Kidney (tissue), 14 donors: Measurements from ENCODE around the gene SLC66A2. TPM values are rescaled to one million over a fixed set of nuclear protein-coding genes. Genes with fewer than 3 reads are reported as not detected.

Experiments used
- DNase-seq, 5 donors: peaks; one replicate each; pipeline ENCODE4 v3.0.0-alpha.2; 2013 to 2020
- FAIRE-seq: peaks from 2 replicates; lab custom pipeline; 2012; peaks lifted over from hg19 to GRCh38; lab: Jason Lieb, UNC
- H3K27ac ChIP-seq, 2 donors: one replicate each; pipeline ENCODE4 v1.7.0; 2013; ENCODE audit warnings: low read depth in 2 of 2, low read length in 2 of 2, inconsistent platforms in 1 of 2
- H3K27me3 ChIP-seq: one replicate; pipeline ENCODE4 v1.7.1; 2013; ENCODE audit warnings: low read length, inconsistent platforms; ENCODE audit not compliant: control insufficient read depth, insufficient read depth
- H3K36me3 ChIP-seq, 3 donors: one replicate each; pipeline versions ENCODE4 v1.7.0 to v1.7.1; 2013; ENCODE audit warnings: low read length in 3 of 3, control low read depth in 1 of 3, inconsistent platforms in 1 of 3; ENCODE audit not compliant: insufficient read depth in 3 of 3, control insufficient read depth in 2 of 3
- H3K4me1 ChIP-seq, 3 donors: one replicate each; pipeline versions ENCODE4 v1.7.0 to v1.7.1; 2013; ENCODE audit warnings: low read length in 3 of 3, inconsistent platforms in 1 of 3, low read depth in 1 of 3; ENCODE audit not compliant: control insufficient read depth in 2 of 3, insufficient read depth in 2 of 3
- H3K4me3 ChIP-seq, 3 donors: one replicate each; pipeline versions ENCODE4 v1.7.0 to v1.8.1; 2013; ENCODE audit warnings: low read length in 3 of 3, control low read depth in 1 of 3, inconsistent platforms in 1 of 3
- H3K9ac ChIP-seq, 3 donors: one replicate each; pipeline versions ENCODE4 v1.7.0 to v1.7.1; 2013; ENCODE audit warnings: low read length in 3 of 3, control low read depth in 1 of 3, inconsistent platforms in 1 of 3
- H3K9me3 ChIP-seq, 3 donors: one replicate each; pipeline versions ENCODE4 v1.7.0 to v1.7.1; 2013; ENCODE audit warnings: low read length in 3 of 3, control low read depth in 1 of 3, inconsistent platforms in 1 of 3; ENCODE audit not compliant: control insufficient read depth in 2 of 3, insufficient read depth in 1 of 3
- intact Hi-C: fragments of 100-400 bp; cut with DNase I; formaldehyde crosslinking; loops from one replicate; pipeline ENCODE4 v1.11.1; 2022
- polyA plus RNA-seq: library from polyadenylated mRNA; stranded (reverse); fragments of 350-450 nt; fragmentation: Illumina TruSeq; extraction: RNeasy Lipid Tissue Mini Kit (QIAGEN cat#74804); gene quantifications from one replicate; pipeline ENCODE4 v1.2.3, GENCODE V29; 2014; ENCODE audit warnings: low read depth, low replicate concordance; ENCODE audit not compliant: insufficient read depth
- total RNA-seq: library from RNA; stranded (reverse); fragmentation: NEBNext Ultra II Directional; extraction: Animal tissue kit (Norgen Biotek cat#: 25700); gene quantifications from one replicate; pipeline ENCODE4 v1.2.1, GENCODE V29; 2021
- TF ChIP-seq, protein P1 (sequence below): IDR thresholded peaks from 3 replicates; pipeline ENCODE4 v1.5.1; 2012; ENCODE audit warnings: mild to moderate bottlenecking, moderate library complexity, borderline replicate concordance; ENCODE audit not compliant: insufficient read depth; ENCODE audit errors: extremely low read depth
- donor health status: control.
- donor health status: control.
- donor health status: control.
- donor health status: control.
- donor health status: control.
- donor health status: DM: yes; HTN: yes; CAD: no.
- donor health status: Normal renal cell carcinoma (clear cell type).

SLC66A2 gene
- total and polyA plus RNA-seq, 2 donors from 2014 or later = 41.9 to 45.5 TPM

DNA sequence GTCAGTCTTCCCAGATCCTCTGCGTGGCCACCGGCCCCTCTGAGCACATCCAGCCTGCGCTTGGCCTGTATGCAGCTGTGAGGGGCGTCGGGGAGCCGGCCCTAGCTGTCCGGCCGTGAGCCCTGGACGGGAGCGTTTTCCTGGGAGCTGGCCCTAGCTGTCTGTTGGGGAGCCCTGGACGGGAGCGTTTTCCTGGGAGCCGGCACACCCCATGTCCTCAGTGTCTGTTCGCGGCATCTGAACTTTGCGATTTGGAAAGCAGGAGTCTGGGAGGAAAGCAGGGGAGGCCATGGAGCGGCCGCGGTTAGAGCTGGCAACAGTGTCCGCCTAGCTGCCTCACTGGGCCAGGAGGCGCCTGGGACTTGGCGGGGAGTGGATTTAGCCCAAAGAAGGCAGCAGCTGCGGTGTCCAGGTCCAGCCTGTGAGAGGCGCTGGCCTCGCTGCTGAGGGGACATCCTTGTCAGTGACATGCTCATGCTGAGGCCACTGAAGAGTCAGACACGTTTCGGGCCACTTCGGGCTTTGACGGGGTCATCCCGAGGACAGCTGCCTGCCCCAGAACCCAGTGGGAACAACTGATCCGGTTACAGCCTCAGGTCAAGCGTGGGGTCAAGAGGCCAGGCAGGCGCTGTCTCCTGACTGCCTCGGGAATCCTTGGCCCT is 77.9 kb downstream of the SLC66A2 start:
- Histone ChIP-seq H3K27me3 (no peaks in the 10 kb centered on the region), H3K9ac (no peak overlapping the region), H3K4me1 (peaks cover 0 to 2% (median 0%) of the 10 kb centered on the region in 3 donors), H3K4me3 (no peak overlapping the region), H3K9me3 (no peaks in the 10 kb centered on the region), H3K36me3 (no peaks in the 10 kb centered on the region), H3K27ac (no peak overlapping the region)
- DNase-seq (peak in 1 of 5 donors; percentile 46), FAIRE-seq (no peak)
- intact Hi-C loops = no loop called here
- TF ChIP-seq, protein P1, sequence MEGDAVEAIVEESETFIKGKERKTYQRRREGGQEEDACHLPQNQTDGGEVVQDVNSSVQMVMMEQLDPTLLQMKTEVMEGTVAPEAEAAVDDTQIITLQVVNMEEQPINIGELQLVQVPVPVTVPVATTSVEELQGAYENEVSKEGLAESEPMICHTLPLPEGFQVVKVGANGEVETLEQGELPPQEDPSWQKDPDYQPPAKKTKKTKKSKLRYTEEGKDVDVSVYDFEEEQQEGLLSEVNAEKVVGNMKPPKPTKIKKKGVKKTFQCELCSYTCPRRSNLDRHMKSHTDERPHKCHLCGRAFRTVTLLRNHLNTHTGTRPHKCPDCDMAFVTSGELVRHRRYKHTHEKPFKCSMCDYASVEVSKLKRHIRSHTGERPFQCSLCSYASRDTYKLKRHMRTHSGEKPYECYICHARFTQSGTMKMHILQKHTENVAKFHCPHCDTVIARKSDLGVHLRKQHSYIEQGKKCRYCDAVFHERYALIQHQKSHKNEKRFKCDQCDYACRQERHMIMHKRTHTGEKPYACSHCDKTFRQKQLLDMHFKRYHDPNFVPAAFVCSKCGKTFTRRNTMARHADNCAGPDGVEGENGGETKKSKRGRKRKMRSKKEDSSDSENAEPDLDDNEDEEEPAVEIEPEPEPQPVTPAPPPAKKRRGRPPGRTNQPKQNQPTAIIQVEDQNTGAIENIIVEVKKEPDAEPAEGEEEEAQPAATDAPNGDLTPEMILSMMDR = no peak

DNA sequence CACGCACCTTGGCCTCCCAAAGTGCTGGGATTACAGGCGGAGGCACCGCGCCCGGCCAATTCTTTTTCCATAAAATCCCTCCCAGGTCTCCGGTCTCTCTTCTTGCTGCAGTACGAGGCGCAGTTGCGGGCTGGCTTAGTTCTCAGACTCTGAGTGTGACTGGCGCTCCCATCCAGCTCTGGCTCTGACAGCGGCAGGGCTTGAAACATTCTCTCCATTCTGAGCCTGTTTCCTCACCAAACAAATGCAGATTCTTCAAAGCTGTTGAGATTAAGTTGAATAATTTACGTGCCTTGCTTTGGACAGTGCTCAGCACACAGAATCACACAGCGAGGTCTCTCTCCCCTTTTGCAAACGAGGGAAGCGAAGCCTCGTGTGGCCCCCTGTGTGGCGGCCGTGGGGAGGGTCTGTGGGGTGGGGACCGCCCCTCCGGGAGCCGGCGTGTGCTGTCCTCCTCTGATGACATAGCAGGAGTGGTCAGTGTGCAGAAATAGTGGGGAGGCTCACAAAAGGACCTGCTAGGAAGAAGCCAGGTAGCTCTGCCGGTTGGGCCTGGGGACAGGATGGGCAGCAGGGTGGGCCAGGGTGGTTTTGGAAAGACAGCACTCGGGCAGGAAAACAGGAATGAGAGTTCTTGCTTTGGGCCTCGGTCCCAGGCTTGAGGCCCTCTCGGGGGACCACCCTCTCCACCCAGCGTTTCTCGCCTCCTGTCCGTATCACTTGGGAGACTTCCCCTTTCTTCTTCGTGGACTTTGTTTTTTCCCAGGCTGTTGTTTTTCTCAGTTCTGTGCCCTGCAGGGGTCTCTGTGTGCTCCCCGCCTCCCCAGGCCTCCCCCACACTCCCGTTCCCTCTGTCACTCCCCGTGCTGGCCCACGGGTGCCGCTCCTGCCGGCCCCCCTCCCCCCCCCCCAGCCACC is 78.7 kb downstream of the SLC66A2 start:
- Histone ChIP-seq H3K27ac (no peak overlapping the region), H3K4me1 (peaks cover 0 to 2% (median 0%) of the 10 kb centered on the region in 3 donors), H3K4me3 (no peak overlapping the region), H3K9ac (no peak overlapping the region), H3K36me3 (no peaks in the 10 kb centered on the region), H3K9me3 (no peaks in the 10 kb centered on the region), H3K27me3 (no peaks in the 10 kb centered on the region)
- intact Hi-C loops = no loop called here
- TF ChIP-seq, protein P1 = no peak
- FAIRE-seq (no peak), DNase-seq (peak in 1 of 5 donors; percentile 10)

DNA sequence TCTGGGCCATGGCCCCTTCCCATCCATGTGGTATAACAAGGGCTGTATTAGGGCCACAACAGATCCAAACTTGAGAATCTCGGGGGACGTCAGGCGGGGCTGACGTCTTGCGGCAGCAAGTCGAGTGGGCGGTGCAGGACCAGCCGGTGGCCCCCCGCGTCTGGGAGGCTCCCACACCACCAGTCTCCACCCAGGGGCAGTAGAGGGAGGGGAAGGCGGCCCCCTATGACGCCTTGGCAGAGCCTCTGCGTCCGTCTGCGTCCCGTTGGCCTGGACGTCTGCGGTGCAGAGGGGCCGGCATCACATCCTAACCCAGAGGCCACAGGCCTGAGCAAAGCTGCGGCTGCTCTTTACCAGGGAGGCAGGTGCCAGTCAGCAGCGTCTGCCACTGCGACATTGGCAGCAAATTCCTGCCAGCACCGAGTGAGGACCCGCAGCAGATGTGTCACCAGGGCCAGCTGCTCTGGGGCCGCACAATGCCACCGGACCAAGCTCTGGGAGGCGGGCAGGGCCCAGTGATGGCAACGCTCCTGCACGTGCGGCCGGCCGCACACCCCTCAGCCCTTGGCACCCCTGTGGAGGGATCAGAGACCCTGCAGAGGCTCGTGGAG is 79.9 kb downstream of the SLC66A2 start:
- H3K27ac ChIP-seq = no peak overlapping the region

More for the DNA sequence above, 79.9 kb downstream of the SLC66A2 start:
- Histone ChIP-seq H3K36me3 (no peaks in the 10 kb centered on the region), H3K9ac (no peak overlapping the region), H3K4me3 (no peak overlapping the region), H3K4me1 (peaks cover 0 to 2% (median 0%) of the 10 kb centered on the region in 3 donors), H3K9me3 (no peaks in the 10 kb centered on the region), H3K27me3 (no peaks in the 10 kb centered on the region)
- FAIRE-seq = no peak
- intact Hi-C loops = no loop called here
- peak in 1 of 5 donors; percentile 23 for DNase-seq
- TF ChIP-seq, protein P1 = no peak
